ENCODE measurements around the gene DBNL. TPM values are rescaled to one million over a fixed set of nuclear protein-coding genes. Genes with fewer than 3 reads are reported as not detected.

DBNL gene
- total RNA-seq, 2 experiments from 2014 or later = 148 to 153 TPM

DNA sequence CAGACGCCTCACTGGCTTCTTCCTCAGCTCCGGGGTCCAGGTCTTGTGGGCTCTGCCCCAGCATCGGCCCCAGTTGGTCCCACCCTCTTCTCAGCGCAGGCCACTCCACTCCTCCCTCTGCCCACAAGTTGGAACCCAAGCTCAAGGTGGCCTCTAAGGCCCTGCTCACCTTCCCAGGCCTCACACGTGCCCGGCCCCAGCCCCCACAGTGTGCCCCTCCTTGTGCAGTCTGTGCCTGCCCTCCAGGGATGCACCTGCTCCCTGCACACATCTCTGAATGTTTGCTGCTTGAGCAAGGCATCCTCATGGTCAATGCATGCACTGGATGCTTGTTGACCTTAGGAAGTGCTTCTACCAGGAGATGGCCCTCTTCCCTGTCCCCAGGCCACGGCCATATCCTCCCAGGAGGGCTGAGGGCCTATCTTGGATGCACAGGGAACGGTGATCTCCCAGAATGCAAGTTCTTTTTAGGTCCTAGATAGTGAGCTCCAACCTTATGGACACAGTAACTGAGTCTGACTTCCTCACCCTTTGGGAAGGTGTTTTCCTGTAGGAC, 51.9 kb downstream of the DBNL start:
- DNase-seq (no peak), ATAC-seq (no peak)
- H3K4me1 Mint-ChIP-seq = peaks cover 24% of the 10 kb centered on the region
- peak overlapping the region; percentile 78 for H3K27ac Mint-ChIP-seq
- H3K36me3 Mint-ChIP-seq = no peaks in the 10 kb centered on the region
- CTCF ChIA-PET = interaction anchor here (3.4 kb wide), 1 partner anchor 11 kb away, joined by 14 read pairs; no protein-coding TSS in a partner anchor
- no peak overlapping the region for H3K4me3 Mint-ChIP-seq
- no peaks in the 10 kb centered on the region for H3K9me3 Mint-ChIP-seq (ENCODE audit: low read depth)
- H3K27me3 Mint-ChIP-seq = no peaks in the 10 kb centered on the region

GRCh38 chr7:44097064-44097932, 52.8 kb downstream of the DBNL start:
- H3K4me1 Mint-ChIP-seq = peaks cover 24% of the 10 kb centered on the region
- no peaks in the 10 kb centered on the region for H3K9me3 Mint-ChIP-seq (ENCODE audit: low read depth)
- ATAC-seq = peak; percentile 86
- CTCF ChIA-PET = interaction anchor here (0.8 to 3.4 kb wide), 6 partner anchors 9 to 103 kb away, joined by 3 to 14 read pairs (median 3); partner anchors contain the start of gene YKT6
- H3K27me3 Mint-ChIP-seq = peaks cover 2% of the 10 kb centered on the region
- H3K4me3 Mint-ChIP-seq = peak overlapping the region; percentile 3
- H3K27ac Mint-ChIP-seq = peak overlapping the region; percentile 78
- peak; percentile 60 for DNase-seq
- no peaks in the 10 kb centered on the region for H3K36me3 Mint-ChIP-seq

- Mint-ChIP-seq H3K9me3 (ENCODE audit: low read depth) (no peaks in the 10 kb centered on the region), H3K36me3 (no peaks in the 10 kb centered on the region), H3K27me3 (peaks cover 13% of the 10 kb centered on the region), H3K27ac (no peak overlapping the region), H3K4me3 (no peak overlapping the region), H3K4me1 (peaks cover 24% of the 10 kb centered on the region)
- ATAC-seq (no peak), DNase-seq (no peak)
- CTCF ChIA-PET = interaction anchor here (0.6 to 3.4 kb wide), 9 partner anchors 9 to 450 kb away, joined by 3 to 14 read pairs (median 3); partner anchors contain the start of gene YKT6
These were observed 53.9 kb downstream of the DBNL start for GRCh38 chr7:44098092-44099068.

DNA sequence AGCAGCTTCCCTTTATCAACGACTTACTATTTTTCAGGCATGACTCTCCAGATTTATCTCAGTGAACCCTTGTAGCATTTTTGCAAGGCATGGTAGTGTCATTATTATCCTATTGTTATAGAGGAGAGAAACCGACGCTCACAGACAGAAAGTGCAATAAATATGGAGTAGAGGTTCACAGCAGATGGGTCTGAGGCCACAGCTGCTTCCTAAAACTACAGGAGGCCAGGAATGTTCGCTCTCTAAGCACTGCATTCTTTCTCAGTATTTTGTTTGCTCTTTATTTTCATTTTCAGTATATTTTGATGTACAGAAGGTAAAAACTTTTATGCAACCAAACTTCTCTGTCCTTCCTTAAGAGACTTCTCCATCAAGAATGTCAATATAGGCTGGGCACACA, 55.2 kb downstream of the DBNL start:
- Mint-ChIP-seq H3K4me1 (peaks cover 24% of the 10 kb centered on the region), H3K36me3 (no peaks in the 10 kb centered on the region), H3K27me3 (peaks cover 16% of the 10 kb centered on the region), H3K4me3 (no peak overlapping the region), H3K27ac (no peak overlapping the region), H3K9me3 (ENCODE audit: low read depth) (no peaks in the 10 kb centered on the region)
- CTCF ChIA-PET = interaction anchor here (0.7 to 3.4 kb wide), 2 partner anchors 14 to 449 kb away, joined by 3 to 14 read pairs; no protein-coding TSS in a partner anchor
- no peak for DNase-seq
- no peak for ATAC-seq

GRCh38 chr7:44100458-44101302, 56.2 kb downstream of the DBNL start:
- no peaks in the 10 kb centered on the region for H3K9me3 Mint-ChIP-seq (ENCODE audit: low read depth)
- CTCF ChIA-PET = no interaction called here
- no peak overlapping the region for H3K4me3 Mint-ChIP-seq
- H3K27ac Mint-ChIP-seq = no peak overlapping the region
- no peak for ATAC-seq
- no peaks in the 10 kb centered on the region for H3K36me3 Mint-ChIP-seq
- peaks cover 25% of the 10 kb centered on the region for H3K27me3 Mint-ChIP-seq
- no peak for DNase-seq
- peaks cover 28% of the 10 kb centered on the region for H3K4me1 Mint-ChIP-seq

DNA sequence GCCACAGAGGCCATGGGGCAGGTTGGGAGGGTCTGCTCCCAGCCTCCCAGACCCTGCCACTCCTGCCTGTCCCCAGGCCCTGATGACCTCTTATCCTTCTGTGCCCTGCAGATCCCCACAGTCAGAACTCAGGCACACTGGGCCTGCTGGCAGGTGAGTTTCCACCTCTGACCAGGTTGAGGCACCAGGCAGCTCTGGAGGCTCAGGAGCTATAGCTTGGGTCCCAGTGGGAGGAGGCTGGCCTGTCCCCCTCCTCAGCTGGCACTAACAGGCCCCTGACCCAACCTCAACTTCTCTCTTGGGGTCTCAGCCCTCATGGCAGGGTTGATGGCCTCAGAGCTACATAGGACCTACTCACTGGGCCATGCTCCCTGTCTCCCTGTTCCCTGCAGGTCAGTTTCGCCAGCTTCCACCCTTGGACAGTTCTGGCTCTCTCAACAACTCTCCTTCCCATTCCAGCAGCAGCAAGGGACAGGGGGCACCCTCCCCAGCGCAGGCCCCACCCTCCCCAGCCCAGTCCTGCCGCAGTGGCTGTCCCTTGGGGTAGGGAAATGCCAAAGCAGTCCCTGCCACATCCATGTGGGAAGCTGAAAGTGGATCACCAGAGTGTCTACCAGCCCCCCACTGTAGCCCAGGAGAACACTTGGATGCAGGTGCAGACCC, 56.9 kb downstream of the DBNL start:
- Mint-ChIP-seq H3K4me3 (no peak overlapping the region), H3K4me1 (peaks cover 26% of the 10 kb centered on the region), H3K9me3 (ENCODE audit: low read depth) (no peaks in the 10 kb centered on the region), H3K36me3 (no peaks in the 10 kb centered on the region), H3K27me3 (peaks cover 29% of the 10 kb centered on the region), H3K27ac (no peak overlapping the region)
- ATAC-seq (no peak), DNase-seq (no peak)
- CTCF ChIA-PET = interaction anchor here (0.7 kb wide), 1 partner anchor 523 kb away, joined by 3 read pairs; no protein-coding TSS in a partner anchor

GRCh38 chr7:44101966-44102845, 57.7 kb downstream of the DBNL start:
- Mint-ChIP-seq H3K4me3 (no peak overlapping the region), H3K36me3 (no peaks in the 10 kb centered on the region), H3K9me3 (ENCODE audit: low read depth) (no peaks in the 10 kb centered on the region), H3K27me3 (peaks cover 29% of the 10 kb centered on the region), H3K4me1 (peaks cover 18% of the 10 kb centered on the region), H3K27ac (no peak overlapping the region)
- CTCF ChIA-PET = interaction anchor here (0.7 kb wide), 1 partner anchor 524 kb away, joined by 3 read pairs; no protein-coding TSS in a partner anchor
- ATAC-seq (no peak), DNase-seq (no peak)

- Mint-ChIP-seq H3K27me3 (peaks cover 29% of the 10 kb centered on the region), H3K4me3 (no peak overlapping the region)
- ATAC-seq = no peak
These were observed 58.5 kb downstream of the DBNL start for GRCh38 chr7:44102846-44103565.

DNA sequence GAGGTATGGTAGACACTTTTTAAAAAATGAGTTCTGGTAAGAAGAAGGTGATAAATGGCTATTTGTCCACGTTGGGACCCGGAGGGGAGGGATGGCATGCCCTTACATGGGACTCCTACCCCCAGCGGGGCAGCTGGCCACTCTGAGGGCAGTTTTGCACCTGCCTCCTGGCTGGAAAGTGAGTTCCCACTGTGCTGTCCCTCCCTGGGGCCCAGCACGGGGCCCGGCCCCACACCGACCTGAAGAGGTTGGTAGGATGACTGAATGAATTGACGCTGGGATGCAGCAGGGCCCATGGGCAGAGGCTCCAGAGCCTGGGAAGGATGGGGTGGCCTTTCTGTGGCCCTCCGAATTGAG, 59.0 kb downstream of the DBNL start:
- ATAC-seq (no peak), DNase-seq (no peak)
- Mint-ChIP-seq H3K4me1 (peaks cover 6% of the 10 kb centered on the region), H3K27ac (no peak overlapping the region), H3K36me3 (no peaks in the 10 kb centered on the region), H3K27me3 (peaks cover 29% of the 10 kb centered on the region), H3K4me3 (no peak overlapping the region), H3K9me3 (ENCODE audit: low read depth) (no peaks in the 10 kb centered on the region)
- CTCF ChIA-PET = no interaction called here

More at GRCh38 chr7:44102846-44103565, 58.5 kb downstream of the DBNL start:
- Mint-ChIP-seq H3K27ac (no peak overlapping the region), H3K4me1 (peaks cover 10% of the 10 kb centered on the region), H3K36me3 (no peaks in the 10 kb centered on the region), H3K9me3 (ENCODE audit: low read depth) (no peaks in the 10 kb centered on the region)
- CTCF ChIA-PET = no interaction called here
- no peak for DNase-seq

- H3K27ac Mint-ChIP-seq = no peak within 1 kb of the TSS
- peak within 1 kb of the TSS; percentile 42 for H3K4me3 Mint-ChIP-seq
- H3K36me3 Mint-ChIP-seq = no peaks in the 10 kb centered on the region
- no peaks in the 10 kb centered on the region for H3K9me3 Mint-ChIP-seq (ENCODE audit: low read depth)
- peaks cover 4% of the 10 kb centered on the region for H3K4me1 Mint-ChIP-seq
- CTCF ChIA-PET = no interaction called here
- peak; percentile 65 for ATAC-seq
- DNase-seq = no peak
- peaks cover 29% of the 10 kb centered on the region for H3K27me3 Mint-ChIP-seq
These were observed 59.7 kb downstream of the DBNL start, which contains the start of gene AEBP1 for GRCh38 chr7:44103923-44104859. AEBP1 (plus strand) TSS chr7:44104345; CDS start chr7:44104666, 321 bp downstream.
